CD4-positive, alpha-beta T cell treated with Interleukin-17A for 4 hours (primary cell): Measurements from ENCODE around the gene TIMM17A.

Experiments
- DNase-seq: peaks from one replicate; pipeline ENCODE4 v3.0.0-alpha.2; 2020; ENCODE audit warnings: mixed read lengths

The TIMM17A gene

GRCh38 chr1:201955009-201955728, at the start of gene TIMM17A:
Gene TIMM17A (plus strand): TSS chr1:201955503. CDS start chr1:201955527, 24 bp downstream.
- peak; percentile 92 for DNase-seq

- DNase-seq, result no peak
Observed at GRCh38 chr1:201906336-201906735, 49.0 kb upstream of the TIMM17A start.

- DNase-seq, result no peak
Observed at GRCh38 chr1:201907621-201908020, 47.7 kb upstream of the TIMM17A start.

- DNase-seq, result no peak
Observed at GRCh38 chr1:201911826-201912571, 43.3 kb upstream of the TIMM17A start.

GRCh38 chr1:201912832-201913231, 42.5 kb upstream of the TIMM17A start:
- no peak for DNase-seq

- no peak for DNase-seq
Observed at GRCh38 chr1:201914456-201915235, 40.7 kb upstream of the TIMM17A start.

GRCh38 chr1:201916649-201917249, 38.6 kb upstream of the TIMM17A start:
- DNase-seq, result no peak

- no peak for DNase-seq
Observed at GRCh38 chr1:201917362-201918033, 37.8 kb upstream of the TIMM17A start.

- DNase-seq, result no peak
Observed at GRCh38 chr1:201918343-201918742, 37.0 kb upstream of the TIMM17A start.

- DNase-seq, result no peak
Observed at GRCh38 chr1:201921952-201922558, 33.2 kb upstream of the TIMM17A start.

- DNase-seq, result no peak
Observed at GRCh38 chr1:201925301-201925567, 30.1 kb upstream of the TIMM17A start.

- DNase-seq, result no peak
Observed at GRCh38 chr1:201925981-201926645, 29.2 kb upstream of the TIMM17A start.

GRCh38 chr1:201928266-201928665, 27.0 kb upstream of the TIMM17A start:
- no peak for DNase-seq

GRCh38 chr1:201930137-201930536, 25.2 kb upstream of the TIMM17A start:
- no peak for DNase-seq

GRCh38 chr1:201930803-201931202, 24.5 kb upstream of the TIMM17A start:
- no peak for DNase-seq

GRCh38 chr1:201933840-201934430, 21.4 kb upstream of the TIMM17A start:
- DNase-seq, result no peak

GRCh38 chr1:201937624-201938213, 17.6 kb upstream of the TIMM17A start:
- no peak for DNase-seq

GRCh38 chr1:201938440-201939035, 16.8 kb upstream of the TIMM17A start:
- no peak for DNase-seq

GRCh38 chr1:201939148-201939547, 16.2 kb upstream of the TIMM17A start:
- no peak for DNase-seq

GRCh38 chr1:201939574-201939973, 15.7 kb upstream of the TIMM17A start:
- no peak for DNase-seq
